ENCODE results near the gene SLC2A4RG. TPM values are rescaled to one million over a fixed set of nuclear protein-coding genes. Genes with fewer than 3 reads are reported as not detected.

The SLC2A4RG gene
- total and polyA plus RNA-seq, 2 of the 13 experiments (the other 11 are each of a cell fraction or from before 2014, with no cell fraction given) = 91.4 to 95.9 TPM

GRCh38 chr20:63747622-63748069 is 8.1 kb downstream of the SLC2A4RG start (continued):
- TF ChIP-seq ZNF749 (CRISPR knock-in tag; IDR thresholded peaks at IDR 0.05; ENCODE audit: borderline replicate concordance) = no peak
- no peak for TF ChIP-seq KDM5A (IDR thresholded peaks at IDR 0.05; ENCODE audit: borderline replicate concordance, low read length)
- TF ChIP-seq HNF4G (IDR thresholded peaks at IDR 0.05; ENCODE audit: borderline replicate concordance, low read depth, low read length) = peak; percentile 20; the same call in 1 of the 2 replicates
- TF ChIP-seq HNF4G (CRISPR knock-in tag; IDR thresholded peaks at IDR 0.05; ENCODE audit: borderline replicate concordance, low read depth) = no peak
- TF ChIP-seq MEIS1 (CRISPR knock-in tag; IDR thresholded peaks at IDR 0.05; ENCODE audit: borderline replicate concordance) = no peak
- no peak for TF ChIP-seq ZNF274 (CRISPR knock-in tag; IDR thresholded peaks at IDR 0.05)
- TF ChIP-seq ZNF101 (CRISPR knock-in tag; IDR thresholded peaks at IDR 0.05; ENCODE audit: borderline replicate concordance, low read depth) = no peak
- TF ChIP-seq ZMYM2 (CRISPR knock-in tag; IDR thresholded peaks at IDR 0.05) = no peak
- TF ChIP-seq ZNF557 (CRISPR knock-in tag; IDR thresholded peaks at IDR 0.05) = no peak
- no peak for TF ChIP-seq ZNF773 (CRISPR knock-in tag; IDR thresholded peaks at IDR 0.05; ENCODE audit: borderline replicate concordance)
- TF ChIP-seq MXD1 (CRISPR knock-in tag; IDR thresholded peaks at IDR 0.05) = no peak; the same call in 1 of the 2 replicates
- no peak for TF ChIP-seq ZNF629 (CRISPR knock-in tag; conservative IDR thresholded peaks at IDR 0.05)
- TF ChIP-seq ZNF776 (CRISPR knock-in tag; IDR thresholded peaks at IDR 0.05) = 0 out of 2 replicates have a peak, but pooled peaks have one; percentile 64
- TF ChIP-seq PLSCR1 (CRISPR knock-in tag; IDR thresholded peaks at IDR 0.05; ENCODE audit: borderline replicate concordance) = no peak
- no peak for TF ChIP-seq CCAR2 (optimal IDR thresholded peaks at IDR 0.05; ENCODE audit: low read depth, low read length)
- no peak for TF ChIP-seq ARHGAP35 (CRISPR knock-in tag; IDR thresholded peaks at IDR 0.05; ENCODE audit: borderline replicate concordance)
- TF ChIP-seq SKI (IDR thresholded peaks at IDR 0.05; ENCODE audit: partially characterized antibody) = peak; percentile 19
- TF ChIP-seq CTCF (CRISPR knock-in tag; IDR thresholded peaks at IDR 0.05) = peak; percentile 39
- TF ChIP-seq DNMT1 (CRISPR knock-in tag; IDR thresholded peaks at IDR 0.05) = no peak
- no peak for TF ChIP-seq DMAP1 (CRISPR knock-in tag; IDR thresholded peaks at IDR 0.05)
- no peak for TF ChIP-seq ZNF777 (CRISPR knock-in tag; IDR thresholded peaks at IDR 0.05)
- no peak for TF ChIP-seq ZNF670 (CRISPR knock-in tag; IDR thresholded peaks at IDR 0.05; ENCODE audit: borderline replicate concordance)
- TF ChIP-seq ZNF362 (CRISPR knock-in tag; IDR thresholded peaks at IDR 0.05; ENCODE audit: borderline replicate concordance) = no peak

Measured in HepG2 (cell line).